GM19455 (cell line): ENCODE measurements around the gene RNU5B-1.

Experiments used
- ATAC-seq: cut with Tn5 transposase; IDR thresholded peaks from one replicate; pipeline ENCODE4 v1.9.1; 2021; ENCODE audit not compliant: unreplicated experiment

RNU5B-1 gene

GRCh38 chr15:65287520-65287855 is 17.0 kb upstream of the RNU5B-1 start:
- no peak for ATAC-seq

DNA sequence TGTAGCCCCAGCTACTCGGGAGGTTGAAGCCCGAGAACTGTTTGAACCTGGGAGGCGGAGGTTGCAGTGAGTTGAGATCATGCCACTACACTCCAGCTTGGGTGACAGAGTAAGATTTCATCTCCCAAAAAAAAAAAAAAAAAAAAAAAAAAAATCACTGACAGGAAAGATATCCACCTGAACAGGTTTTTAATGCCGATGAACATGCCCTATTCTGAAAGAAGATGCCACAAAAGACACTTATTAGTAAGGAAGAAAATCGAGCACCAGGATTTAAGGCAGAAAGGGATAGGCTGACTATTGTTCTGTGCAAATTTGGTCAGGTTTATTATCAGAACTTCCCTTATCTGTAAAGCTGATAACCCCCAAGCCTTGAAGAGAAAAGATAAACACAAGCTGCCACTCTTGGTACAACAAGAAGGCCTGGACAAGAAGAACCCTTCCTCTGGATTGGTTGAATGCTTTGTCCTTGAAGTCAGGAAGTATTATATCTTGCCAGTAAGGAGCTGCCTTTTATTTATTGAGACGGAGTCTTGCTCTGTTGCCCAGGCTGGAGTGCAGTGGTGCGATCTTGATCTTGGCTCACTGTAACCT is 15.1 kb upstream of the RNU5B-1 start:
- ATAC-seq: no peak

- no peak for ATAC-seq
Measured at GRCh38 chr15:65290228-65290627, 14.2 kb upstream of the RNU5B-1 start.

GRCh38 chr15:65292938-65293518 is 11.4 kb upstream of the RNU5B-1 start:
- ATAC-seq: no peak

DNA sequence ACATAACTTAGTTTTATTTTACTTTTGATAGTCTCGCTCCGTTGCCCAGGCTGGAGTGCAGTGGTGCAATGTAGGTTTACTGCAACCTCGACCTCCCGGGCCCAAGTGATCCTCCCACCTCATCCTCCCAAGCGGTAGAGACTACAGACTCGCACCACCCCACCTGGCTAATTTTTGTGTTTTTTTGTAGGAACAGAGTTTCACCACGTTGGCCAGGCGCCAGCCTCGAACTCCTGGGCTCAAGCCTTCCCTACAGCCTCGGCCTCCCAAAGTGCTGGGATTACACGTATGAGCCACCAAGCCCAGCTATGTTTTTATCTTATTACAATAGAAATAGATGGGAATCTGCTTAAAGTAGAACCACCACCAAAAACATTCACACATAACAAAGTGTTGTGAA is 5.7 kb upstream of the RNU5B-1 start:
- no peak for ATAC-seq

DNA sequence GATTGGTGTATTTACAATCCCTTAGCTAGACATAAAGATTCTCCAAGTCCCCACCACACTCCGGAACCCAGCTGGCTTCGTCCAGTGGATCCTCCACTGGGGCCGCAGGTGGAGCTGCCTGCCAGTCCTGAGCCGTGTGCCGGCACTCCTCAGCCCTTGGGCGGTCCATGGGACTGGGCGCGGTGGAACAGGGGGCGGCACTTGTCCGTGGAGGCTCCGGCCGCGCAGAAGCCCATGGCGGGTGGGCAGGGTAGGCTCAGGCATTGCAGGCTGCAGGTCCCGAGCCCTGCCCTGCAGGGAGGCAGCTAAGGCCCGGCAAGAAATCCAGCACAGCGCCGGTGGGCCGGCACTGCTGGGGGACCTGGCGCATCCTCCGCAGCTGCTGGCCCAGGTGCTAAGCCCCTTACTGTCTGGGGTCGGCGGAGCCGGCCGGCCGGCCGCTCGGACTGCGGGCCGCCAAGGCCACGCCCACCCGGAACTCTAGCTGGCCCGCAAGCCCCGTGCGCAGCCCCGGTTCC is 3.5 kb upstream of the RNU5B-1 start:
- no peak for ATAC-seq

DNA sequence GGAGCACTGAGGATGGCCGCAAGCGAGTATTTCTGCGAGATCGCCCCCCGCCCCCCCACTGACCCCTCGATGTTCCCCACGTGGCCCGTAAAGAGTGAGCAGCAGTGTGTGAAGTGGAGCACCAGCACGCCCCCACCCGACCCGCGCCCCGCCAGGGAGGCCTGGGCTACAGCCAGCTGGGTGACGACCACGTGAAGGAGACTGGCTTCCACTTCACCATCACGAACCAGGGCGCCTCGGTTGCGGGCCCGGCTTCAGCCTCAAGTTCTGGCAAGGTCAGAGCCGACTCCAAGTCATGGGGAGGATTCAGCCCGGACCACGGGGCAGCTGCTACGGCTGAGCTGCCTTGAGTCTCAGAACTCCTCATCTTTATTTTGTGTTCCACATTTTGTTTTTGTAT is 2.4 kb upstream of the RNU5B-1 start:
- ATAC-seq: no peak

GRCh38 chr15:65303687-65304380 is 643 bp upstream of the RNU5B-1 start:
- no peak for ATAC-seq

DNA sequence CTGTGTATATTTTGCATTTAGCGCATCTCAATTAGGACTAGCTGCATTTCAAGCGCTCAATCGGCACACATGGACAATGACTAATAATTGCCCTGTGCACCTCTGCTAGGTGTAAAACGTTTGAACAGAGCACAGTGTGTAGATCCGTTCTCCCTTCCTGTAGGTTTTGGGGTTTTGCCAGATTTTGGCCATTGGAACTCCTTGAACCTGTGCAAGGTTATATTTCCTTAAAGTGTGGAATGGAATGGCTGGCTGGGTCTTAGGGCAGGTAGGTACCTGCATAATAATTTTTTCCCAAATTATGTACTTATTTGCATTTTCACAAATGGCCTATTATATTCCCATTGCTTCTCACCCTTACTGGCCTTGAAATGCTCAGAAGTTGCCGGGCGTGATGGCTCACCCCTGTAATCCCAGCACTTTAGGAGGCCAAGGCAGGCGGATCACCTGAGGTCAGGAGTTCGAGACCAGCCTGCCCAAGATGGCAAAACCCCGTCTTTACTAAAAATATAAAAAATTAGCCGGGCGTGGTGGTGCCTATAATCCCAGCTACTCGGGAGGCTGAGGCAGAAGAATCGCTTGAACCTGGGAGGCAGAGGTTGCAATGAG is 777 bp downstream of the RNU5B-1 start:
- ATAC-seq: no peak

GRCh38 chr15:65305776-65306175 is 1.3 kb downstream of the RNU5B-1 start:
- ATAC-seq: no peak

DNA sequence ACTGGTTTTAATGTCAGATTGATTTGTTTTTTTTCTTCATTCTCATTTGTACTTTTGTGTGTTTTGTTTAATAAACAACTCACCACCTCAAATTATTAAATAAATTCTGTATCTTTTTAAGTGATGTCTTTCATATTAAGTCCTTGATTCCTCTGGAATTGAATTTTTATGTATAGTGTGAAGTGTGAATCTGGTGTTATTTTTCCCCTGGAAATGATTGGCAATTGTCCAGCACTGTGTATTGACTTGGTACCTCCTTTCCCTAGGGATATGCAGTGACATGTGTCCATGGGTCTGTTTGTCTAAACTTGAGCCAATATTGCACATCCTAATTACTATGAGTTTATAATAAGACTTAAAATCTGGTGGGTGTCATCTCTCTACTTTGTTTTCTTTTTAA is 2.1 kb downstream of the RNU5B-1 start:
- ATAC-seq: no peak

DNA sequence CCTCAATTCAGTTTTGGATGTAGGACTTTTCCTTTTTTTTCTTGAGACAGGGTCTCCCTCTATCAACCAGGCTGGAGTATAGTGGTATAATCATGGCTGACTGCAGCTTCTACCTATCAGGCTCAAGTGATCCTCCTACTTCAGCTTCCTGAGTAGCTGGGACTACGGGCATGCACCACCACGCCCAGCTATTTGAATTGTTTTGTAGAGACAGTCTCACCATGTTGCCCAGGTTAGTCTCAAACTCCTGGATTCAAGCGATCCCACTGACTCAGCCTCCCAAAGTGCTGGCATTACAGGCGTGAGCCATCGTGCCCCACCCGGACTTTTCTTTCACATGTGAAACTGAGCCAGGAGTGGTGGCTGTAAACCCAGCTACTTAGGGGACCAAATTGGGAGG is 3.5 kb downstream of the RNU5B-1 start:
- no peak for ATAC-seq

- ATAC-seq: no peak
Measured at GRCh38 chr15:65309882-65310418, 5.5 kb downstream of the RNU5B-1 start.

- no peak for ATAC-seq
Measured at GRCh38 chr15:65310431-65311137, 6.1 kb downstream of the RNU5B-1 start.

DNA sequence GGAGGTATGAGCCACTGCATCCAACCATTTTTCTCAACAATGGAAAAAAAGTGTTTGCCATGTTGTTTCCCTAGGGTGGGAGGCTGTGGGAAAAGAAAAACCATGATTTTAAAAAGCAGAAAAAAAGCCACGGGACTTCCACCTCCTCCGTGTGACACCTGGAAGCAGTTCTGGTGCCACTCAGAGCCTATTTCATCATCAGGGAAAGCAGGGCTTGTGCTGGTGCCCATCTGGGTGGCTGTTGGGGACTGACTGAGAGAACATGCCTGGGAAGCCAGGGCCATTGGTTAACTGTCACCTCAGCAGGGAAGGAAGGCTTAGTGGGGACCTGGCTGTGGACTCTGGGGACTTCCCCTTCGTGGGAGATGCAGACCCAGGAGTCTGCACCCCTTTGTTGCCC is 7.3 kb downstream of the RNU5B-1 start:
- no peak for ATAC-seq

GRCh38 chr15:65312400-65312916 is 8.0 kb downstream of the RNU5B-1 start:
- ATAC-seq: no peak

GRCh38 chr15:65318870-65319356 is 14.4 kb downstream of the RNU5B-1 start:
- no peak for ATAC-seq

GRCh38 chr15:65323071-65323511 is 18.6 kb downstream of the RNU5B-1 start:
- no peak for ATAC-seq

DNA sequence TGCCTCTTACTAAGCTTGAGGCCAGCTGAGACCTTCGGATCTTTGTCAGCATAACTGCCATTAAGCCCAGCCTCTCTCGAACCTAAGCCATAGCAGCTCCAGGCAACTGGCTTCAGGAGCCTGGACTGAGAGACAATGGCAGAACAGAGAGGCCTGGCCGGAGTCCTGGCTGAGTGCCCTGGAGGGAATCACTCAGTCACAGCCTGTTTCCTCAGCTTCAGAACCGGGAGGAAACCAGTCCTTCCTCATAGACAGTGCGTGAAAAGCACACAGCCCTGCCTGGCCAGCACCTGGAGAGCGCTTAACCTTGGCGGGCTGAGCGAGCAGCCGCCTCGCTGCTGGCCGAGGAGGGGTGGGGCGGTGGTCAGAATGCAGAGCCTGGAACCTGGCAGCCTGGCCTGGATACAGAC is 21.6 kb downstream of the RNU5B-1 start:
- no peak for ATAC-seq

- no peak for ATAC-seq
Measured at GRCh38 chr15:65326818-65327217, 22.3 kb downstream of the RNU5B-1 start.
